A549 (cell line): Measurements from ENCODE around the gene PRPSAP1. TPM values are rescaled to one million over a fixed set of nuclear protein-coding genes. Genes with fewer than 3 reads are reported as not detected.

Experiments used
- ATAC-seq, 2 experiments: fragments of 200-7000 bp in 1 of 2; fragments of >200 bp in 1 of 2; cut with Nextera tagmentation in 1 of 2; cut with Tn5 transposase in 1 of 2; 3 replicates each; pipeline versions ENCODE4 v1.8.0 to v1.9.1; 2018 to 2020; ENCODE audit warnings: mild to moderate bottlenecking in 1 of 2, moderate library complexity in 1 of 2
- CTCF ChIA-PET: fragments of 300-600 bp; sonication (Branson Sonifier 250); formaldehyde crosslinking; extraction: SDS; loops from one replicate; lab custom pipeline; 2021; ENCODE audit warnings: antibody characterized with exemption, inconsistent platforms; lab: Yijun Ruan, JAX
- POLR2A ChIA-PET: fragments of 350-600 bp; formaldehyde crosslinking; extraction: SDS; loops from one replicate; lab custom pipeline; 2021; ENCODE audit warnings: antibody characterized with exemption, inconsistent platforms; lab: Yijun Ruan, JAX
- DNase-seq, 2 experiments: peaks; one replicate each; pipeline versions ENCODE4 v3.0.0 to v3.0.0-alpha.2; 2011 to 2016; ENCODE audit warnings: low read depth in 1 of 2, low spot score in 1 of 2
- FAIRE-seq: peaks from 2 replicates; lab custom pipeline; 2011; peaks lifted over from hg19 to GRCh38; lab: Jason Lieb, UNC
- H3K27ac ChIP-seq, 2 experiments: fragments of >200 bp; sonication (Bioruptor Twin); formaldehyde crosslinking; 3 replicates each; pipeline ENCODE4 v1.5.1; 2016 to 2017
- H3K4me1 ChIP-seq: fragments of >200 bp; sonication (Bioruptor Twin); formaldehyde crosslinking; 3 replicates; pipeline ENCODE4 v1.6.1; 2016
- H3K4me2 ChIP-seq: fragments of >200 bp; sonication (Bioruptor Twin); formaldehyde crosslinking; 3 replicates; pipeline ENCODE4 v1.6.1; 2016
- H3K4me3 ChIP-seq: fragments of >200 bp; sonication (Bioruptor Twin); formaldehyde crosslinking; 3 replicates; pipeline ENCODE4 v1.5.1; 2016
- H3K9me3 ChIP-seq: fragments of >200 bp; sonication (Bioruptor Twin); formaldehyde crosslinking; 3 replicates; pipeline ENCODE4 v1.6.1; 2016
- CBX2 ChIP-seq: fragments of 200-600 bp; sonication (generic); IDR thresholded peaks from 2 replicates; pipeline ENCODE4 v1.6.1; 2016; ENCODE audit warnings: low read depth, mild to moderate bottlenecking, borderline replicate concordance
- CEBPB ChIP-seq, 2 experiments: fragments of >200 bp in 1 of 2; sonication (Bioruptor Twin) in 1 of 2; formaldehyde crosslinking in 1 of 2; IDR thresholded peaks; 2 replicates each; pipeline ENCODE4 v1.6.1; 2012 to 2016
- EHMT2 ChIP-seq: fragments of 200-600 bp; sonication (generic); IDR thresholded peaks from 2 replicates; pipeline ENCODE4 v1.6.1; 2016; ENCODE audit warnings: antibody characterized with exemption, low read depth, mild to moderate bottlenecking, moderate library complexity
- EP300 ChIP-seq, 2 experiments: fragments of >200 bp; sonication (Bioruptor Twin); formaldehyde crosslinking; IDR thresholded peaks; 2 replicates in 1 of 2; 3 replicates in 1 of 2; pipeline ENCODE4 v1.6.1; 2016 to 2017
- FOXS1 ChIP-seq: fragments of 250-450 bp; sonication (Bioruptor Pico); IDR thresholded peaks from 2 replicates; pipeline ENCODE4 v1.5.0; 2020; ENCODE audit warnings: mild to moderate bottlenecking, moderate library complexity
- GATA3 ChIP-seq: IDR thresholded peaks from 2 replicates; pipeline ENCODE4 v1.6.1; 2012; ENCODE audit warnings: borderline replicate concordance
- HDAC2 ChIP-seq: fragments of 200-600 bp; sonication (generic); IDR thresholded peaks from 2 replicates; pipeline ENCODE4 v1.6.1; 2016
- MAFK ChIP-seq: fragments of 450-650 bp; IDR thresholded peaks from 2 replicates; pipeline ENCODE4 v1.6.1; 2014; ENCODE audit not compliant: partially characterized antibody
- MAZ ChIP-seq: fragments of 150-350 bp; IDR thresholded peaks from 2 replicates; pipeline ENCODE4 v1.6.1; 2014; ENCODE audit warnings: antibody characterized with exemption, low read depth, low read length, borderline replicate concordance
- NR3C1 ChIP-seq: fragments of >200 bp; sonication (Bioruptor Twin); formaldehyde crosslinking; IDR thresholded peaks from 3 replicates; pipeline ENCODE4 v1.6.1; 2017
- POLR2AphosphoS2 ChIP-seq: conservative IDR thresholded peaks from 2 replicates; pipeline ENCODE4 v1.6.1; 2012; ENCODE audit warnings: low read length, improper control_type of control experiment, inconsistent platforms
- RAD21 ChIP-seq, 2 experiments: fragments of >200 bp in 1 of 2; sonication (Bioruptor Twin) in 1 of 2; formaldehyde crosslinking in 1 of 2; IDR thresholded peaks in 1 of 2; conservative IDR thresholded peaks in 1 of 2; 2 replicates in 1 of 2; 3 replicates in 1 of 2; pipeline ENCODE4 v1.6.1; 2012 to 2018; ENCODE audit warnings: inconsistent platforms in 1 of 2
- RCOR1 ChIP-seq: fragments of 150-350 bp; IDR thresholded peaks from 2 replicates; pipeline ENCODE4 v1.6.1; 2014; ENCODE audit warnings: antibody characterized with exemption, low read length, low read depth
- SMC3 ChIP-seq: fragments of >200 bp; sonication (Bioruptor Twin); formaldehyde crosslinking; IDR thresholded peaks from 3 replicates; pipeline ENCODE4 v1.6.1; 2018; ENCODE audit warnings: inconsistent platforms
- SREBF2 ChIP-seq: fragments of 450-650 bp; IDR thresholded peaks from 2 replicates; pipeline ENCODE4 v1.6.1; 2014; ENCODE audit warnings: mild to moderate bottlenecking, moderate library complexity
- ZSCAN20 ChIP-seq: fragments of 250-450 bp; sonication (Bioruptor Pico); IDR thresholded peaks from 2 replicates; pipeline ENCODE4 v1.8.0; 2022; ENCODE audit warnings: mild to moderate bottlenecking, moderate library complexity
- WGBS: methylation state at CpG from one replicate; pipeline ENCODE4 v1.1.6; 2017; ENCODE audit errors: missing lambda C conversion rate; 5-methylcytosine and 5-hydroxymethylcytosine counted together
- polyA plus RNA-seq, 4 experiments: library from polyadenylated mRNA; depleted of rRNA in 3 of 4; stranded (reverse); fragments of >200 nt; fragmentation: RNase III in 1 of 4; extraction: RNeasy Plus Mini Kit Qiagen cat#74134 plus additional on column Dnase treatment in 1 of 4; gene quantifications; 2 replicates in 3 of 4; 3 replicates in 1 of 4; pipeline ENCODE4 v1.2.3, GENCODE V29; 2011 to 2017
- TF ChIP-seq, protein P1 (sequence below): IDR thresholded peaks from 2 replicates; pipeline ENCODE4 v1.6.1; 2012
- TF ChIP-seq, protein P2 (sequence below): fragments of >200 bp; sonication (Bioruptor Twin); formaldehyde crosslinking; IDR thresholded peaks from 3 replicates; pipeline ENCODE4 v1.5.1; 2016
- TF ChIP-seq, protein P3 (sequence below): fragments of 250-450 bp; sonication (Bioruptor Pico); IDR thresholded peaks from 2 replicates; pipeline ENCODE4 v1.5.0; 2020; ENCODE audit warnings: low read depth, mild to moderate bottlenecking, moderate library complexity

PRPSAP1 gene
- polyA plus RNA-seq, 2 of the 4 experiments (the other 2 are of a cell fraction), result 63.3 to 80.9 TPM

DNA sequence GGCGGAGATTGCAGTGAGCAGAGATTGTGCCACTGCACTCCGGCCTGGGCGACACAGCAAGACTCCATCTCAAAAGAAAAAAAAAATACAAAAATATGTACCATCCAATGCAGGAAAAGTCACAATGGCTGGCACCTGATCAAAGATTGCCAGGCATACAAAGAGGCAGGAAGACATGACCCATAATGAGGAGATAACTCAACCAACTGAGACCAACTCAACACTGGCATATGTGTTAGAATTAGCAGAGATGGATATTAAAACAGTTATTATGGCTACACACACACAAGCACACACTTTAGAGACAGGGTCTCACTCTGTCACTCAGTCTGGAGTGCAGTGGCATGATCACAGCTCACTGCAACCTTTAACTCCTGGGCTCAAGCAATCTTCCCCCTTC, 56.3 kb downstream of the PRPSAP1 start (continued):
- TF ChIP-seq SMC3, result no peak

DNA sequence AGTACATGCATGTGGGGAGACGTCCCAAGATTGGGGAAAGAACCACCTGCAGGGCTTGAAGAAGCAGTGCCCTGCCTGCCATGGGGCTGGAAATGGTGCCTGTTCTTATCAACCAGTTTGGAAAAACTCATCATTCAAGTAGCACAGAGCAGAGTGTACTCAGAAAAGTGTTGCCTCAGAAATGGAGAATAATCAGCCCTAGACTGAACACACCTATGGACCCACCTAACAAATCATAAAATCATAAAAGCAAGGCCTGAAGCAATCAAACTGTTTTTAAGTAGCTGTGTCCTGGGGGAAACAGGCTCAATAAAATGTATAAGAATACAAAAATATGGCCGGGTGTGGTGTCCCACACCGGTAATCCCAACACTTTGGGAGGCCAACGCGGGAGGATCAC, 56.8 kb downstream of the PRPSAP1 start:
- ChIA-PET CTCF (interaction anchor here (0.6 to 19.0 kb wide), 7 partner anchors 12 to 296 kb away, joined by 3 to 285 read pairs (median 107); partner anchors contain the start of genes CDK3 and SPHK1), POLR2A (no interaction called here)
- no peak overlapping the region for H3K4me3 ChIP-seq
- WGBS, result 92% methylated on average over 5 of the region's 5 CpGs
- no peaks in the 10 kb centered on the region for H3K9me3 ChIP-seq
- H3K4me2 ChIP-seq, result no peak overlapping the region
- FAIRE-seq (no peak), ATAC-seq (no peak), DNase-seq (no peak)
- H3K4me1 ChIP-seq, result no peaks in the 10 kb centered on the region
- no peak overlapping the region for H3K27ac ChIP-seq
- no peak for TF ChIP-seq GATA3

DNA sequence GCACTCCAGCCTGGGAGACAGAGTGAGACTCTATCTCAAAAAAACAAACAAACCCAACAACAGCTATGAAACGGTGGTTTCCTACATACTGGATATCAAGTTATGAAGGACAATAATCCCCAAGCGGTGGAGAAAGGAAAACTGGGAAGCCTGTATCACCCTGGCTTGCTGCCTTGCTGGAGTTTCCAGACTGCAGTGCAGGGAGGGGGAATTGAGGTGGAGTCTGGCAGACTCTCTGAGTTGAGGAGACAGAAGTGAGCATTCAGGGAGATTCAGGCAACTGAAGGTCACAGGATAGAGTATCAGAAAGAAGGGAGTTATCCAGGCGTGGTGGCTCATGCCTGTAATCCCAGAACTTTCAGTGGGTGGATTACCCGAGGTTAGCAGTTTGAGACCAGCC, 57.5 kb downstream of the PRPSAP1 start:
- FAIRE-seq, result no peak
- no peak overlapping the region for H3K27ac ChIP-seq
- CTCF ChIA-PET, result interaction anchor here (1.1 to 19.0 kb wide), 11 partner anchors 8 to 422 kb away, joined by 3 to 285 read pairs (median 6); partner anchors contain the start of genes CDK3 and SPHK1
- DNase-seq, result no peak
- no peak overlapping the region for H3K4me2 ChIP-seq
- 66% methylated on average over 4 of the region's 4 CpGs for WGBS
- H3K4me1 ChIP-seq, result no peaks in the 10 kb centered on the region
- ATAC-seq, result no peak
- no peak overlapping the region for H3K4me3 ChIP-seq
- TF ChIP-seq EP300 (IDR thresholded peaks at IDR 0.05) (no peak), CBX2 (no peak), MAZ (no peak), MAFK (no peak), RCOR1 (no peak), HDAC2 (no peak), GATA3 (no peak), POLR2AphosphoS2 (no peak), RAD21 (conservative IDR thresholded peaks at IDR 0.05 in 1 of 2, IDR thresholded peaks at IDR 0.05 in 1 of 2) (no peak)
- TF ChIP-seq, protein P1, sequence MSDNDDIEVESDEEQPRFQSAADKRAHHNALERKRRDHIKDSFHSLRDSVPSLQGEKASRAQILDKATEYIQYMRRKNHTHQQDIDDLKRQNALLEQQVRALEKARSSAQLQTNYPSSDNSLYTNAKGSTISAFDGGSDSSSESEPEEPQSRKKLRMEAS, result no peak
- TF ChIP-seq, protein P2, sequence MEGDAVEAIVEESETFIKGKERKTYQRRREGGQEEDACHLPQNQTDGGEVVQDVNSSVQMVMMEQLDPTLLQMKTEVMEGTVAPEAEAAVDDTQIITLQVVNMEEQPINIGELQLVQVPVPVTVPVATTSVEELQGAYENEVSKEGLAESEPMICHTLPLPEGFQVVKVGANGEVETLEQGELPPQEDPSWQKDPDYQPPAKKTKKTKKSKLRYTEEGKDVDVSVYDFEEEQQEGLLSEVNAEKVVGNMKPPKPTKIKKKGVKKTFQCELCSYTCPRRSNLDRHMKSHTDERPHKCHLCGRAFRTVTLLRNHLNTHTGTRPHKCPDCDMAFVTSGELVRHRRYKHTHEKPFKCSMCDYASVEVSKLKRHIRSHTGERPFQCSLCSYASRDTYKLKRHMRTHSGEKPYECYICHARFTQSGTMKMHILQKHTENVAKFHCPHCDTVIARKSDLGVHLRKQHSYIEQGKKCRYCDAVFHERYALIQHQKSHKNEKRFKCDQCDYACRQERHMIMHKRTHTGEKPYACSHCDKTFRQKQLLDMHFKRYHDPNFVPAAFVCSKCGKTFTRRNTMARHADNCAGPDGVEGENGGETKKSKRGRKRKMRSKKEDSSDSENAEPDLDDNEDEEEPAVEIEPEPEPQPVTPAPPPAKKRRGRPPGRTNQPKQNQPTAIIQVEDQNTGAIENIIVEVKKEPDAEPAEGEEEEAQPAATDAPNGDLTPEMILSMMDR, result no peak
- no peaks in the 10 kb centered on the region for H3K9me3 ChIP-seq
- POLR2A ChIA-PET, result no interaction called here

DNA sequence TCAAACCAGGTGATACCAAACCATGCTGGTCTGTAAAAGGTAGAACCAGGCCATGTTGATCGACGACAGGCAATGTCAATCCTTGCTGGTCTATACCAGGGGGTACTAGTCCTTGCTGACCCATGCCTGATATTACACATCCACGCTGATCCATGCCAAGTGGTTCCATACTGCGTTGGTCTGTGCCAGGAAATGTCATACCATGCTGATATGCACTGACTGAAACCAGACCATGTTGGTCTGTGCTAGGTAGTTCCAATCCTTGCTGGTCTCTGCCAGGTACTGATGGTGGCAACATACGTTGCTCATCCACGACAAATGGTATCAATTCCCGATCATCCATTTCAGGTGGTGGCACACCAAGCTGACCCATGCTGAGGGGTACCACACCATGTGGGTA, 60.6 kb downstream of the PRPSAP1 start:
- Histone ChIP-seq H3K4me2 (no peak overlapping the region), H3K4me3 (no peak overlapping the region), H3K27ac (no peak overlapping the region), H3K4me1 (no peaks in the 10 kb centered on the region), H3K9me3 (no peaks in the 10 kb centered on the region)
- ChIA-PET CTCF (interaction anchor here (1.0 to 19.0 kb wide), 6 partner anchors 8 to 279 kb away, joined by 3 to 285 read pairs (median 12); partner anchors contain the start of gene SPHK1), POLR2A (no interaction called here)
- FAIRE-seq (no peak), ATAC-seq (no peak)
- 71% methylated on average over 7 of the region's 7 CpGs for WGBS
- TF ChIP-seq CBX2, result no peak
- TF ChIP-seq CEBPB (IDR thresholded peaks at IDR 0.05), result no peak
- TF ChIP-seq EHMT2, result no peak
- TF ChIP-seq, protein P3, sequence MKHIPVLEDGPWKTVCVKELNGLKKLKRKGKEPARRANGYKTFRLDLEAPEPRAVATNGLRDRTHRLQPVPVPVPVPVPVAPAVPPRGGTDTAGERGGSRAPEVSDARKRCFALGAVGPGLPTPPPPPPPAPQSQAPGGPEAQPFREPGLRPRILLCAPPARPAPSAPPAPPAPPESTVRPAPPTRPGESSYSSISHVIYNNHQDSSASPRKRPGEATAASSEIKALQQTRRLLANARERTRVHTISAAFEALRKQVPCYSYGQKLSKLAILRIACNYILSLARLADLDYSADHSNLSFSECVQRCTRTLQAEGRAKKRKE (CRISPR knock-in tag), result no peak
- TF ChIP-seq, all 56 proteins: peak for 0
- DNase-seq, result no peak

DNA sequence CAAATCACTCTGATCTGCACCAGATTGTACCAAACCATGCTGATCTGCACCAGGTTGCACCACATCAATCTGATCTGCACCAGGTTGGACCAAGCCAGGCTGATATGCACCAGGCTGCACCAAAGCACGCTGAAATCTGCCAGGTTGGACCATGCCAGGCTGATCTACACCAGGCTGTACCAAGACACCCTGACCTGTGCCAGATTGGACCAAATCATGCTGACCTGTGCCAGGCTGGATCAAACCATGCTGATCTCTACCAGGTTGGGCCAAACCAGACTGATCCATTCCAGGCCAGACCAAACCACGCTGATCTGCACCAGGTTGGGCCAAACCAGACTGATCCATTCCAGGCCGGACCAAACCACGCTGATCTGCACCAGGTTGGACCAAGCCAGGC, 61.1 kb downstream of the PRPSAP1 start:
- Histone ChIP-seq H3K4me3 (no peak overlapping the region), H3K9me3 (no peaks in the 10 kb centered on the region), H3K4me2 (no peak overlapping the region), H3K4me1 (no peaks in the 10 kb centered on the region), H3K27ac (no peak overlapping the region)
- no peak for FAIRE-seq
- DNase-seq, result no peak
- ChIA-PET POLR2A (no interaction called here), CTCF (no interaction called here)
- no peak for TF ChIP-seq FOXS1 (CRISPR knock-in tag)
- TF ChIP-seq ZSCAN20 (CRISPR knock-in tag), result no peak
- TF ChIP-seq NR3C1, result no peak
- TF ChIP-seq MAFK, result no peak
- no peak for TF ChIP-seq SREBF2
- 77% methylated on average over 4 of the region's 4 CpGs for WGBS
- ATAC-seq, result 0 out of 6 replicates have a peak, but pooled peaks of 1 of the 2 experiments have one; percentile 10
